Raji (cell line): ENCODE data around the gene MRPL52.

ENCODE experiments used
- POLR2A ChIP-seq: IDR thresholded peaks from 2 replicates; pipeline ENCODE4 v1.6.1; 2011; ENCODE audit warnings: low read depth, low read length, control low read depth; ENCODE audit not compliant: insufficient read depth

Gene MRPL52

DNA sequence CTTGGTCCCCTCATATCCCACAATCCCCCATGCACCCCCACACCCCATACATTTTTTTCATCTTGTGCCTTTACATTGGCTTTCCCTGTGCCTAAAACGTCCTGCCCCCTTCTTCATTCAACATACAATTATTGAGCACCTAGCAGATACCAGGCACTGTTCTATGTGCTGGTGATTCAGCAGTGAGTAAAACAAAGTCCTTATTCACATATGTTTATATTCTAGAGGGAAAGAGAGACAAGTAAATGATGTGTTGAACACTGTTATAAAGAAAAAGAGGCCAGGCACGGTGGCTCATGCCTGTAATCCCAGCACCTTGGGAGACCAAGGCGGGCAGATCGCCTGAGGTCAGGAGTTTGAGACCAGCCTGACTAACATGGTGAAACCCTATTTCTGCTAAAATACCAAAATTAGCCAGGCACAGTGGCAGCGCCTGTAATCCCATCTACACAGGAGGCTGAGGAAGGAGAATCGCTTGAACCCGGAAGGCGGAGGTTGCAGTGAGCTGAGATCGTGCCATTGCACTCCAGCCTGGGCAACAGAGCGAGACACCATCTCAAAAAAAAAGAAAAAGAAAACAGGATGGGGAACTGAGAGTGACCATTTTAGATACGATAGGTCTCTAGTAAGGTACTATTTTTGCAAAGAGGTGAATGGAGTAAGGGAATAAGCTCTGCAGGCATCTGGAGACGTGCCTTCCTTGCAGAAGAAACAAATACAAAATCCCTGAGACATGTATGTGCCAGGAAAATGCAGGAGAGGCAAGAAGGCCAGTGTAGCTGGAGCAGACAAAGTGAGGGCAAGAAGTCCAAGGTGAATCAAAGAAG, 26.6 kb upstream of the MRPL52 start:
- TF ChIP-seq POLR2A, result no peak

DNA sequence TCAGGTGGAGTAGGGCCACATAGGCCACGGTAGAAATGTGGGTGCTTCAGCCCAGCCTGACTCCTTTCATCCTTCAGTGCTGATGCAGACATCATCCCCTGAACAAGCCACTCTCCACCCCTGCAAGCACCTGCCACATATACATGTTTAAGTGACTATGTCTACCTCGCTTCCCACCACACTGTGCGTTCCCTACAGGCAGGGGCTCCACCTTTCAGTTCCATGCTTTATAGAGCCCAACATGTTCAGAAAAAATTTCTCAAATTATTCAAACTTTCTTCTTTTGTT, 26.1 kb upstream of the MRPL52 start:
- TF ChIP-seq POLR2A, result no peak

DNA sequence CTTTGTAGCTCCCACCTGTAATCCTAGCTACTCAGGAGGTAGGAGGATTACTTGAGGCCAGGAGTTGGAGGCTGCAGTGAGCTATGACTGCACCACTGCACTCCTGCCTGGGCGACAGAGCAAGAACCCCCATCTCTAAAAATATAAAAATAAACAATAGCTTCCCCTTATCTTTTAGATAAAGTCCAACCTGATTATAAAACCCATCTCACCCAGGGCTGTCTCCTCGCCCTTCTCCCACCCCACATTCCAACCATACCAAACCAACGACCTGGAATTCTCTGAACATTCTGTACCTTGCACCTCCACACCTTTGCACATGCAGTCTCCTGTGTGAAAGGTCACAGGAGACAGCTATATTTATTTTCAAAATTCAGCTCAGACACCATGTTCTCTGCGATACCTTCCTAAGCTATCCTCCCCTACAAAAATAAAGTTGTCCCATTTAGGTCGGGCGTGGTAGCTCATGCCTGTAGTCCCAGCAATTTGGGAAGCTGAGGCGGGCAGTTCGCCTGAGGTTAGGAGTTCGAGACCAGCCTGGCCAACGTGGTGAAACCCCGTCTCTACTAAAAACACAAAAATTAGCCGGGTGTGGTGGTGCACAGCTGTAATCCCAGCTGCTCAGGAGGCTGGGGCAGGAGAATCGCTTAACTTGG, 22.1 kb upstream of the MRPL52 start:
- TF ChIP-seq POLR2A, result no peak

DNA sequence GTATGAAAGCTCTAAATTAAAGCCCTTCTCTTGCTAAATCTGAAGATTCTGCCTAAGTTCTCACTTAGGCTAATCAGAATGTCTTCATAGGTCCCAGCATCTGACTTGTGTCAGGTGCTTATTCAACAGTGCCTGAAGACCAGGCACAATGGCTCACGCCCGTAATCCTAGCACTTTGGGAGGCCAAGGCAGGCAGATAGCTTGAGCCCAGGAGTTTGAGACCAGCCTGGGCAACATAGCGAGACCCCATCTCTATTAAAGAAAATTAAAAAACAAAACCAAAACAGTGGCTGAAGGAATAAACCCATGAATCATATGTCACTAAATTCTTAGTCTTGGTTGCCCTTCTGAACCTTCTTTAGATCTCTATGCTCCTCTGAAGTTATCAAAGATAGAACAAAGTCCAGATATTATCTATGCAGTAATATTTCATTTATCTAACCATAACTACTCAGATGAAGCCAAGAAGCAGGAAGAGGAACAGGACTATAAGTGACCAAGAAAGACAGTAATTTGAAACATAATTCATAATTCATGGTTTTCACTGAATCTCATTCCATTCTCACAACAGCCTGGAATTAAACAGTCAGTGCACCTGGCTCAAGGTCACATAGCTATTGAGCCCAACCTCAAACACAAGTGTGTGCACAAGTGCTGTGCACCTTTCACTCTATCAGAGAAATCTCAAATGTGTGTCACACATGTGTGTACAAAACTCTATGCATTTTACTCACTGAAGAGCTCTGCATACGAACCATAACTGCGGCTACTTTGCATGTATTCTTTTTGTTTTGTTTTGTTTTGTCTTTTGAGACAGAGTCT, 21.1 kb upstream of the MRPL52 start:
- TF ChIP-seq POLR2A, result no peak

DNA sequence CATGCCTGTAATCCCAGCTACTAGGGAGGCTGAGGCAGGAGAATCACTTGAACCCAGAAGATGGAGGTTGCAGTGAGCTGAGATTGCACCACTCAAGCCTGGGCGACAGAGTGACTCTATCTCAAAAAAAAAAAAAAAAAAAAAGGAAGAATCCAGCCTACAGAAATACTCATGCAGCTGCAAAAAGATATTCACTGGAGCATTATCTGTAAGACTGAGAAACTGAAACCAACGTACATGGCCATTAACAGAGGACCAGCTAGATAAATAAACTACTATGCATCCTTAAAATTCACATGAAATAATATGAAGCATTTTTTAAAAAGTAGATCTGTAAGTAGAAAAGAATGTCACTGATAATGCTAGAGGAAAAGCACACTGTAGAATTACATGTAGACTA, 18.0 kb upstream of the MRPL52 start:
- no peak for TF ChIP-seq POLR2A

DNA sequence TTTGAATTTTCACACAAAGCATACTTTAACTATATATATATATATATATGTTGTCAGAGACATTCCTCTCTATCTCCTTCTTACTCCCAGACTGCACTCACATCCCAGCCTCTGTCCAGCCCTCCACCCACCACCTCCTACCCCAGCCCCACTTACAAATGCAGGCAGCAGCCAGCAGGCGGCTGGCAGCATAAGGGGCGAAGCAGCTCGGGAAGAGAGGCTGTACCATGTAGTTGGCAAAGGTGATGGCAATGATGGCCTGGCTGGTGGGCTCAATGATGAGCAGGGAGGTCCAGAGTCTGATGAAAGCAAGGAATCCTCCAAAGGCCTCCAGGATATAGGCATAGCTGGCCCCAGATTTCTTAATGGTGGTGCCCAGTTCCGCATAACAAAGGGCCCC, 16.9 kb upstream of the MRPL52 start:
- no peak for TF ChIP-seq POLR2A

DNA sequence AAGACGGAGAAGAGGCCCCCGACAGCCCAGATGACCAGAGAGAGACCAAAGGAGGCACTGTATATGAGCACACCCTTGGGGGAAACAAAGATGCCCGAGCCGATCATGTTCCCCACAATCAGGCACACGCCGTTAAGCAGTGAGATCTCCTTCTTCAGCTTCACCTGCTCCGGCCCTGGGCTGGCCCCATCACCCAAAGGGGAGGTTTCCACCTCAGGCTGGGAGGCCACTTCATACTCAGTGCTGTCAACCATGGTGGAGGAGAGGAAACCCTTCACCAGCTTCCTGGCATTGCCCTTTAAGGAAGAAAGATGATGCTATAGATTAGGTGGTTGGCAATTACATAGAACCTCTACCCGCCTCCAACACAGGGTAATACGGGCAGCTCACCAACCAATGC, 16.5 kb upstream of the MRPL52 start:
- no peak for TF ChIP-seq POLR2A

DNA sequence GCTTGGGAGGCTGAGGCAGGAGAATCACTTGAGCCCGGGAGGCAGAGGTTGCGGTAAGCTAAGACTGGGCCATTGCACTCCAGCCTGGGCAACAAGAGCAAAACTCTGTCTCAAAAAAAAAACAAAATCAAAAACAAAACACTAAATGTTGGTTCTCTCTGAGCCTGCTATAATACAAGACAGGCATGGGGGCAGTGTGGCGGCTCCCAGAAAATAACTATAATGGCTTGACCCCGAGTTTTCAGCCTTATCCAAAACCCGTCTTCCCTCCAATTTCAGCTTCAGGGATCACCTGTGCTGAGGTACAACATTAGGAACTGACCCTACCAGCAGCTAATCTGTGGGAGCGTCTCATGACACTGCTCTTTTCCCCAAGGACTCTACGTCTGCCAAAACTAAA, 15.3 kb upstream of the MRPL52 start:
- TF ChIP-seq POLR2A, result no peak

DNA sequence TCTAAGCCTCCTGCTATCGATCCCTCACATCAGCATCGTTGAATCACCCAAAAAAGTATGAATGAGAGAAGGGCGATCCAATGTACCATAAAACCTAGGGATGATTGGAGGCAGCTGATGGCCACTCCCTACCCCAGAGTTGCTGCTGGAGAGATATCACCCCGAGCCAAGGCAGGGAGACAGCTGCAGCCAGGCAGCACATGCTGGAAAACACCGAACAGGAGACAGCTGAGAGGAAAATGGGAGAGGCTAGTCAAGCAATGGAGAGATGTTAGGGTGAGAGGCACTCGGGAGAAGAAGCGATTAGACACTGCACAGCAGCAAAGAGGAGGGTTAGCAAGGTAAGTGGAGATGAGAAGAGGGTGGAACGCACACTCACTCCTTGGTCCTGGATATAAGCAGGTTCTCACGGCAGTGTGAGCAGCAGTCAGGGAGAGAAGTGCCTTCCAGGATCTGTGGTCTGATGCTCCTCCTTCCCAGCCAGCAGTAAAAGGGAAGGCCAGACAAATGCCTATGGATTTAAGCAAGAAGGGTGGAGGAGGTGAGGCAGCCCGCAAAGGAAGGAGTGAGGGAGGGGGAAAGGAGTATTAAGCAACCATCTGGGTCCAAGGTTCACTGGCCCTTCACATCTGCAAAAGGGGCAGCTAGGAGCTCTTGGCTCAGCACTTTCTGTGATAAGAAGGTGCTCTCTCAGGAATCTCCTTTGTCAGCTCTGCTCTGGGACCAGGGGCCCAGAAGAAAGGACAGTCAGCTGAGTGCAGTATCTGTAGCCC, 14.6 kb upstream of the MRPL52 start, which contains the start of gene SLC7A7:
TSS of gene SLC7A7 (minus strand) at position 495 of the 773 bp plus-strand sequence. CDS start 2,037 bp downstream, outside the sequence.
- no peak for TF ChIP-seq POLR2A

DNA sequence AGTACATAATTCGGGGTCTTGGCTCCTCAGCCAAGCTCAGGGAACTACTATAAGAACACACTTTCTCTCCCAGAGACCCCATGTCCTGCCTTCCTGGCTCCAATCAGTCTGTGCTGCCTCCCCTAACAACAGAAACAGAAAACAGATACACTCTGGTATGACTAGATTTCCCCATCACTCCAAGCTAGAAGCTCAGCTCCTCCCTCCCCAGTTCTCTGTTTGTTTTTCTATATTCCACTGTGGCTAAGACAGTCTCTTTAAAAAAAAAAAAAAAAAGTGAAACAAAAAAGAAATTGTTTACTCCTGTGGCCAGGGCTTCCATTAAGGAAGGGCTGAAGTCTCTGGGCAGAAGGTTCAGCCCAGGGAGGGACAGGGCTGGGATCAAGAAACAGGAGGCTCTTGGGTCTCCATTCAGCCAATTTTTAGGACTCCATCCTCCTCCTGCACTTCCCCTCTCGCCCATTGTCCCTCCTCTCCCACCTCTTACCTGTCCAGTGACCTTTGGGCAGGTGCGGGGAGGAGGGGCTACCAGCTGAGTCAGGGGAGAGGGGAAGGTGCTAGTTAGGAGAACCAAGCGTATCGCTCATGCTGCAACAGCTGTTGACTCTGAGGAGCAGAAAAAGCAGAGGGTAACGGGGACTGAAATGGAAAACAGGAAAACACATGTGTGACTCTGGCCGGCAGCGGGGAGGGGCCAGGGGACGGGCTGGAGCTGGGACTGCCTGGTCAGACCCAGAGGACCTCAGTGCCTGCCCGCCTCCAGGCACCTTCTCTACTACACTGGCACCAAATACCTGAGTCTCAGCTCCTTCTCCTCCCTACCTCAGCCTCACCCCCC, 10.3 kb upstream of the MRPL52 start:
- no peak for TF ChIP-seq POLR2A

DNA sequence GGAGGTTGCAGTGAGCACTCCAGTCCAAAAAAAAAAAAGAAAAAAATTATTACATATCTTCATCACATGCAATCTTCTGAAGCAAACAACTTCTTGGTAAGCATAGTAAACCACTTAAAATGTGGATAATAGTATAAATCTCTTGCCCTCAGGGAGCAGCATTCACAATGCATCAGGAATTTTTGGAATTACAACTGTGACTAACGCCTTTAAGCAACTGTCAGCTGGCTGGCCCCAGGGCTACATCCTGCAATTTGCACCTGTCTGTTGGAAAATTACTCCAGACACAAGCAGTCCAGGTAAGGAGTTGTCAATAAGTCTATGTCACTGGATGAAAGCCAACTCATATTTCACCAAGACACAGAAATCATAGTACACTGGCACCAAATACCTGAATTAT, 9.0 kb upstream of the MRPL52 start:
- no peak for TF ChIP-seq POLR2A

DNA sequence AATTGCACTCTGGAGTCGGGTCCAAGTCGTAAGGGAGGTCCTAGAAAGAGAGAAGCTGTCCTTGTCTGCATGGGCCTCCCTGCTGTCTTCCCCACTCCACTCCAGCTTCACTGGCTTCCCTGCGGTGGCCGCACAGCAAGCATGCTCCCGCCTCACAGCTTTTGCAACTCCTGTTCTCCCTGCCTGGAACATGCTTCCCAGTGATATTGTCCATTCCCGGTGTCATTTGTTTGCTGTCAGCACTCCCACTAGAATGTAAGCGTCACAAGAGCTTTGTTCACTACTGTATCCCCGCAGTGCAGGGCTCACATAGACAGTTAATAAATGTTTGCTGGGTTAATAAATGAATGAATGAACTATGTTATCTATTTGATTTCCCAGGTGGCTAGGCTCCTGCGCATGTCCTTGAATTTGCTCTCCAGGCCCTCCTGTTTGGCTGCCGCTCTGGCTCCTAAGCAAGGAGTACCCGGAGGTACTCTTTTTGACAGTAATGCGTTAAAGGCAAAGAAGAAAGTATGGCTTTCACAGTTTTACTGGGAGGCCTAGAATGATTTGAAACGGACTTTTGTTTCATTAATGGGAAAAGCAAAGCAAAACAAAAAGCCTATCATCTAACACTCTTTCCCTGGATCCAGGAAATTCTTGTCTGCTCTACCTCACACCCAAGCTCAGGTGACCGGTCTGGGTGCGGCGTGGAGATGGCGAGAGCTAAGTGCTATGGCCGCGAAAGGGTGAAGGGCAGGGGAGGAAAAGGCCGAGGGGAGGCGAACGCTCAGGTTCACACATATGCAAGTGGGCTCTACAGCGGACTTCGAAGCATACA, 8.3 kb upstream of the MRPL52 start:
- no peak for TF ChIP-seq POLR2A

DNA sequence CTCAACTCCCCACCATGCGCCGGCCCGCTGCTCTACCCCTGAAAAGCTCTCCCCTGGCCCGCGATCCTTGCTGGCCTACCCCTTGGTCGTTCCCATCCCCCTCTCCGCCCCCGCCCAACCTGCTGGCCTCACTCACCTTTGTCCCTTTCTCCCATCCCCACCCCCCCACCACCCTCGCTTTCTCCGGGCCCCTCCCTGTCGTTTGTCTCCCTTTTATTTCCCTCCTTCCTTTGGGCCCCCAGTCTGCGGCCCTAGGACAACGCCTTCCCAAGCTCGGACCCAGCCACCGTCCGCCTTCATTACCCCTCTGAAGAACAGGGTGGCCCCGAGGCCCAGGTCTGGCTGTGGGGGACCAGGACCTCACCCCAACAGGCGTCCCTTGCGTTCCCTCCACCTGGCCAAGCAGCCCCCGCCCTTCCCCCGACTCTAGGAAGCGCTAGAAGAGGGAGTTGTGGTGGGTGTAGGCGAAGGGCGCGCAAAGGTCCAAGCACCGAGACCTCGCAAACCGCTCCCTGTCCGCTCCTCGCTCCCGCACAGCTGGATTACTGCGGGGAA, 7.6 kb upstream of the MRPL52 start:
- no peak for TF ChIP-seq POLR2A
